ENCODE results near the gene CYB5RL.
A peak's percentile ranks its signal among the peaks of the same experiment; 100 is the strongest.
"Not testable (repeated sequence)": the region's sequence is repeated elsewhere in the genome, so short reads cannot be mapped to it uniquely, and the experiment has no call there.

The CYB5RL gene

GRCh38 chr1:54225378-54225777 lies 25.5 kb upstream of the CYB5RL start:
- no peak for DNase-seq

GRCh38 chr1:54224233-54224632 lies 24.4 kb upstream of the CYB5RL start:
- DNase-seq = no peak

- DNase-seq = no peak
Measured at GRCh38 chr1:54223441-54224202, 23.8 kb upstream of the CYB5RL start.

GRCh38 chr1:54222711-54223110 lies 22.9 kb upstream of the CYB5RL start:
- no peak for DNase-seq

GRCh38 chr1:54221867-54222484 lies 22.1 kb upstream of the CYB5RL start:
- DNase-seq = no peak

- DNase-seq = no peak
Measured at GRCh38 chr1:54221113-54221834, 21.4 kb upstream of the CYB5RL start.

GRCh38 chr1:54220004-54220811 lies 20.4 kb upstream of the CYB5RL start:
- DNase-seq = no peak

- no peak for DNase-seq
Measured at GRCh38 chr1:54219688-54220003, 19.8 kb upstream of the CYB5RL start.

GRCh38 chr1:54218883-54219687 lies 19.3 kb upstream of the CYB5RL start:
- DNase-seq = no peak

GRCh38 chr1:54215523-54215922 lies 15.7 kb upstream of the CYB5RL start:
- no peak for DNase-seq

- no peak for DNase-seq
Measured at GRCh38 chr1:54212872-54213271, 13.0 kb upstream of the CYB5RL start.

GRCh38 chr1:54207896-54208295 lies 8.1 kb upstream of the CYB5RL start:
- not testable (repeated sequence) for DNase-seq

GRCh38 chr1:54207287-54207686 lies 7.5 kb upstream of the CYB5RL start:
- DNase-seq = no peak

GRCh38 chr1:54204199-54204598 lies 4.4 kb upstream of the CYB5RL start:
- DNase-seq = no peak

GRCh38 chr1:54200519-54200997 lies 728 bp upstream of the CYB5RL start:
- no peak for DNase-seq

- peak; percentile 56 for DNase-seq
Measured at GRCh38 chr1:54199151-54199764, 572 bp downstream of the CYB5RL start.

- no peak for DNase-seq
Measured at GRCh38 chr1:54193453-54193852, 6.4 kb downstream of the CYB5RL start.

GRCh38 chr1:54191525-54191924 lies 8.3 kb downstream of the CYB5RL start:
- no peak for DNase-seq

- DNase-seq = no peak
Measured at GRCh38 chr1:54190526-54190925, 9.3 kb downstream of the CYB5RL start.

GRCh38 chr1:54188291-54188690 lies 11.5 kb downstream of the CYB5RL start:
- DNase-seq = no peak

GRCh38 chr1:54186056-54186455 lies 13.8 kb downstream of the CYB5RL start:
- DNase-seq = no peak
